NCI-H1092 treated with DMSO at 0.1 percent for 48 hours (cell line): ENCODE data around the gene RDH5.

Experiments
- DNase-seq: peaks from one replicate; lab custom pipeline; 2025; lab: John Stamatoyannopoulos, UW

The RDH5 gene

GRCh38 chr12:55728186-55728938, 8.2 kb downstream of the RDH5 start:
- DNase-seq = no peak

GRCh38 chr12:55728939-55729818, 9.0 kb downstream of the RDH5 start, which contains the start of gene CD63:
Gene CD63, minus strand, starts transcription at chr12:55729009. Its CDS starts 668 bp downstream, at chr12:55728341.
- peak; percentile 62 for DNase-seq

- DNase-seq = no peak
These were observed 9.9 kb downstream of the RDH5 start for GRCh38 chr12:55729819-55730818.

GRCh38 chr12:55732288-55732687, 12.1 kb downstream of the RDH5 start:
- no peak for DNase-seq

DNA sequence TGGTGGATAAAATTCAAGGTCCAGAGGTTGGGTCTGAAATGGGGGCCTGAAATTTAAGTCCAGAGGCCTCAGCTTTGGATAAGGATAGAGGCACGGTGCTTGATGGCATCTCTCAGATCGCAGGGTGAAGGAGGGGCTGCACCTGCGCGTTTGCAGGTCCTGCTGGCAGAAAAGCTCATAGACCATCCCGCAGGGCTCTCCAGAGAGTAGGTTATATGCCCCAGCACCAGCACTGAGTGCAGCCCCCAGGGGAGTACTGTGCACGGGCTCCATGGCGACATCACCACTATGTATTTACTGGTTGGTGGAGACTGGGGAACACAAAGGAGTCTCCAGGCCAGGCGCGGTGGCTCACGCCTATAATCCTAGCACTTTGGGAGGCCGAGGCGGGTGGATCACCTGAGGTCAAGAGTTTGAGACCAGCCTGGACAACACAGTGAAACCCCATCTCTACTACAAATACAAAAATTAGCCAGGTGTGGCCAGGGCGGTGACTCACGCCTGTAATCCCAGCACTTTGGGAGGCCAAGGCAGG, 12.9 kb downstream of the RDH5 start:
- no peak for DNase-seq

DNA sequence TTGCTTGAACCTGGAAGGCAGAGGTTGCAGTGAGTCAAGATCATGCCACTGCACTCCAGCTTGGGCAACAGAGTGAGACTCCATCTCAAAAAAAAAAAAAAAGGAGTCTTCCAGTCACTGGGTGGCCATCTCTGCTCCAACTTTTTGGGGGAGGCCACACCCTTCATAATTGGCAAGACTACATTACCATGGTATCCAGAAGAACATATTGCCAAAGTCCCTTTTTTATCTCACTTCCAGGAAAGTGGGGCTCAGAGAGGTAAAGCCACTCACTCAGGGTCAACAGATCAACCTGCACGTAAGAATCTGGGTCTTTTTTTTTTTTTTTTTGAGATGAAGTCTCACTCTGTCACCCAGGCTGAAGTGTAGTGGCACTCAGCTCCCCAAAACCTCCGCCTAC, 13.7 kb downstream of the RDH5 start:
- DNase-seq = no peak

DNA sequence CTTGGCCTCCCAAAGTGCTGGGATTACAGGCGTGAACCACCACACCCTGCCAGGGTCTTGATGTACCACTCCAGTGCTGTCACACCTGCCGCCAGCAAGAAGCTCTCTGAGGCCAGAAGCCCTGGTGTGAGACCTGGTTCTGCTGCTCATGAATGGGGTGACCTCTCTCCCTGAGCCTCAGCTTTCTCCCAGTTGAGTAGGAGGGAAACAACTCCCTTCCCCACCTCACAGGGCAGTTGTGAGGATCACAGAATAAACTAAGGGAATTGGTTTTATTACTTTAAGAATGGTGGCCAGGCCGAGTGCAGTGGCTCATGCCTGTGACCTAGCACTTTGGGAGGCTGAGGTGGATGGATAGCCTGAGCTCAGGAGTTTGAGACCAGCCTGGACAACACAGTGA, 14.4 kb downstream of the RDH5 start:
- DNase-seq = no peak

DNA sequence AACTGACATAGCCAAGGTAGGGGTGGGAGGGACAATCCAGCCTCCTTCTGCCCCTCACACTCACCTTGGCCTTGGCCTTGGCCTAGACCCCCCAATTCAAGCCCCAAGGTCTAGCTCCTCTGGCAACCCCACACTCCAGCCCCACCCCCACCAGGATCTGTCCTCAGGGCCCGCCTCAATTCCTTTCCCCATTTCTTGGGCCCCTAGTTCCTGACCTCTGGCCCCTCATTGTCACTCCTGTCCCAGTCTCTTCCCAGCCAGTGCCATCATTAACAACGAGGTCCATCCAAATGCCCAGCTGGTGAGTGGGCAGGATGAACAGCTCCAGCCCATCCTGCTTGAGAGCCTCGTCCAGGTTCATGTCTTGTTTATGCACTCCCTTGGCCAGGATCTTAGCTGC, 15.9 kb downstream of the RDH5 start:
- no peak for DNase-seq

DNA sequence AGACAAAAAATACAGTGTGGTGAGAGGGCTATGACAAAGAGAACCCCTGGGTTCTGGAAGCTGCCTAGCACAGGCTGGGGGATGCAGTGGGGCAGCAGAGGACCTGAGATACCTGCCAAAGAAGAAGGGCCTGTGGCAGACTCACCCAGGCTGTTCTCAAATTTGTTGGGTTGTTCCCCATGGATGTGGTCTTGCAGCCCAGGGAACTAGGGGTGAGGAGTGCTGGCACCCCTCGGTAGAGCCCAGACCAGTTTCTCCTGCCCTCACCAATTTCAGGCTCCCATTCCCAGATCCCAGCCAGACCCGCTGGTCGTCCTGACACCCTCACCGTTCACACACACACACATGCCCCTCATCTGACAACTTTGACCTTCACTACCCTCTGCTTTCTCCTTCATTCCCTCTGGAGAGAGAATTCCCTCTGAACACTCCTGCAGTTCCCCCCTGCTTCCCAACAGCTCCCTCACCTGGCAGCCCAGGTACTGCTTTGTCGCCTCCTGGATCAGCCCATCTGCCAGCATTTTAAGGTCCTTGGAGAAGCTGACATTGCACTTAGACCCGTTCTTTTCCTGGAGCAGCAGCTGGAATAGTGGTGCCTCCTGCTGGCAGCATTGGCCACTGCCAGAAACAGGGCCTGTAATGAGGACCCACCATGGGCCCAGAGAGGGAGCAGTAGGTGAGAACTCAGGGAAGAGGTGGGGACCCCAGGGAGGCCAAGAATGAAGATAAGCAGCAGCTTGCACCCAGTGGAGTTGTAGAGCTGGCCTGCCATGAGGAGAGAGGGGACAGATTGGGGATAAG, 16.8 kb downstream of the RDH5 start:
- DNase-seq = peak; percentile 24

DNA sequence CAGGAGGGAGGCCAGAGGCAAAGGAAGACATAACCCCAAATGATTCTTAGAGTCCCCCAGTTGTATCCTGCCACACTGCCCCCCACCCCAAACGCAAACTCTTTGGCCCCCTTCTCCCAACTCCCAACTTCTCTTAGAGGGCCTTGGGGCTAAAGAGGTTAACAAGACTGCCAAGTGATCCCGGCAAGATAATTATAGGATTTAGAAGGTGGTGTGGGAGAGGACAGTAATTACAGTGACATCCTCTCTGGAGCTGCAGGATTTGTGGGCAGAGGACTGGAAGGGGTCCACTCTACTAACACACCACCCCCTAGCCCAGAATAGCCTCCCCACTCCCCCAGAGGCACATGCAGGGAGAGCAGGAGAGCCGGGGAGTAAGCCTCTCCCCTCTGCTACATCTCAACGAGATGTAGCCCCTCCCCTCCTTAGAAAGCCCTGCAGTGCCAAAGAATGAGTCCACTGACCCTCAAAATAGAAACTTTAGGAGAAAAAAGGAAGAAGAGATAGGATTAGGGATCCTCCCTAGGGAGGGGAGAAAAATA, 17.5 kb downstream of the RDH5 start:
- DNase-seq = no peak

GRCh38 chr12:55738123-55739024, 18.2 kb downstream of the RDH5 start:
- DNase-seq = peak; percentile 75

DNA sequence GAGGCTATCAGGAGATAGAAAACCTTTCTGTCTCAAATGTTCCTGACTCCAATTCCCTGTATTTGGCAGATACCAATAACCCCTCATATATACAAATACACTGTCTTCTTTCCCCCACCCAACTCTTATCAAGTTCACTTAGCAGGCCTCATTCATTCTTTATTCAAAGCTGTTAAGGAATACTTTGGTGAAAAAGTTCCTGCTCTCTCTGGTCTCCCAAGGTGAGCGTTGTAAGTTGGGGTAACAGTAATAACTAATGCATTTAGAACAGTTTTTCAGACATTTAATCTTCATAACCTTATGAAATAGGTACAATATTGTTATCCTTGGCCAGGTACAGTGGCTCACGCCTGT, 18.8 kb downstream of the RDH5 start:
- DNase-seq = no peak

- no peak for DNase-seq
These were observed 21.9 kb downstream of the RDH5 start for GRCh38 chr12:55741931-55742680.

DNA sequence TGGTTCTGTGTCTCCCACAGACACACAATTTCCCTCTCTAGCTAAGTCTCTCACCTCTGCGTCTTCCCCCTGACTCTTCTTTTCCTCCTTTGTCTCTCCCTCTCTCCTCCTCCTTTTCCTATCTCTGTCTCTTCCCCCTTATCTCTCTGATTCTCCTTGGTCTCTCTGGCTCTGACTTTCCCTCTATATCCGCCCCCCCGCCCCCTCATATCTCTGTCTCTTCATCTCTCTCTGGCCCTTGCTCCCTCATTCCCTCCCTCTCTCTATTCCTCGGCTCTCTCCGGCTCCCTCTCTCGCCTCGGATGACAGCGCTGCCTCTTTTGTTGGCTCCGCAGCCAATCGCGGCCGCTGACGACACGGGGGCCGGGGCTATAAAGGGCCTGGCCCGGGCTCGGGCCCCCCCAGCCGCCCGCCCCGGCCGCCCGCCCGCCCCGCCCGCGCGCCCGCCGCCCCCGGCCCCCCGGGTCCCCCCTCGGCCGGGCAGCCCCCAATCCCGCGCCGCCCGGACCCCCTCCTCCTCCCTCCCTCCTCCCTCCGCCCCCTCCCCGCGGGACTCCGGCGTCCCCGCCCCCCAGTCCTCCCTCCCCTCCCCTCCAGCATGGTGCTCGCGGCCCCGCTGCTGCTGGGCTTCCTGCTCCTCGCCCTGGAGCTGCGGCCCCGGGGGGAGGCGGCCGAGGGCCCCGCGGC, 22.7 kb downstream of the RDH5 start, which contains the start of gene GDF11:
TSS of gene GDF11 (plus strand) at position 404 of the 687 bp plus-strand sequence. CDS start at position 599, 195 bp downstream.
- DNase-seq = peak; percentile 82

DNA sequence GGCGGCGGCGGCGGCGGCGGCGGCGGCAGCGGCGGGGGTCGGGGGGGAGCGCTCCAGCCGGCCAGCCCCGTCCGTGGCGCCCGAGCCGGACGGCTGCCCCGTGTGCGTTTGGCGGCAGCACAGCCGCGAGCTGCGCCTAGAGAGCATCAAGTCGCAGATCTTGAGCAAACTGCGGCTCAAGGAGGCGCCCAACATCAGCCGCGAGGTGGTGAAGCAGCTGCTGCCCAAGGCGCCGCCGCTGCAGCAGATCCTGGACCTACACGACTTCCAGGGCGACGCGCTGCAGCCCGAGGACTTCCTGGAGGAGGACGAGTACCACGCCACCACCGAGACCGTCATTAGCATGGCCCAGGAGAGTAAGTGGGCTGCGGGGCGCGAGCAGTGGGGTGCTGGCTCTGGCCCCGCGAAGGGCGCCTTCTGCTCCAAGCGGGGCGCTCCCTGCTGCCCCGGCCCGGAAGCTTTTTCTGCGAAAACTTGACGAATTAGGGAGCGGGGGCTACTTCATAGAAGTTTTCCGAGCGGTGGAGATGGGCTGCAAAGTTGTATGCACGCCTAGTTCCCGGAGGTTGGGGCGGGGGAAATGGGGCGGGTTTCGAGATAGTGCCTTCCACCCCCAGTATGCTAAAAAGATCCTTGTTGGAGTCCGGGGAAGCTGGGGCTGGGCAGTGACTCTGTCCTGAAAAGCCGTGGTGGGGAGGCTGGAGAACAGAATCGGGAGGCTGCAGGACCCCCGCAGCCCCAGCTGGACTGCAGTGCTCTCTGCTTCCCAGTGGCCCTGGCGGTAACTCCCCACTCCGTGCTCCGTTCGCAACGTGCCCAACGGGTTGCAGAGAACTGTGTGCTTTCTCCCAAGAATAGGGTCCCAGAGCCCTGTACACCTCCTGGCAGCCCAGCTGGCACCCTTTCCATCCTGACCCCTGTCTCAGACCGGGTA, 23.5 kb downstream of the RDH5 start:
- DNase-seq = no peak

DNA sequence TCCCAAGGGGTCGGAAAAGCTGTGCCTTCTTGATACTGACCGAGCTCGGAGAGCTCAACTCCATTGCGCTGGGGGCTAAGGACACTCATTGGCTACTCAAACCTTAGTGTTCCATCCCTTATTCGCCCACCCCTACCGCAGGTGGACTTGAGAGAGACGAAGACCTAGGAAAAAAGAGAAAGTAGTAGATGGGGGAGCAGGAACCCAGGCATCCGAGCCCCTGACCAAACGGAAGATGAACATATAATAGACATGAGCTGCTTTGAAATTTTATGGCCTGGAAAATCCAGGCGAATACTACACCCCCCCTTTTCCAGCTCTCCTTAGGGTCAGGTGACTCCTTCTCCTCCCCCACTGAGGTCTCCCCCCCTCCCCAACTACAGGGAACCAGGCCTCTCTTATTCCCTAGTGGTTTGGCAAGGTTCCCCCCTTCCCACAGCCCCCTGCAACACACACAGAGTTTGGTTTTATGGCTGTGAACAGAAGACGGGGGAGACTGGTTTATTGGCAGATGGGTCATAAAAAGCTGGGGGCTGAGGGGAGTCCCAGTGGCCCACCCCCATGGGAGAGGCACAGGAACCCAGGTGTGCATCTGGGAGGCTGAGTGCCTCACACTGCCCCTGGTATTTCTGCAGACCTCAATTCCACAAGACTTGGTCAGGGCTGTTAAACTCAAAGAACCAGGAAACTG, 24.3 kb downstream of the RDH5 start:
- DNase-seq = no peak
